A673 (cell line): ENCODE results near the gene GBE1. TPM values are rescaled to one million over a fixed set of nuclear protein-coding genes. Genes with fewer than 3 reads are reported as not detected.

Source experiments
- BruUV-seq: library from RNA; stranded (reverse); fragments of 400-500 nt; replicated peaks from 2 replicates; lab custom pipeline; 2021; lab: Mats Ljungman, UMichigan
- CTCF ChIA-PET: fragments of 300-600 bp; sonication (Branson Sonifier 250); formaldehyde crosslinking; loops from one replicate; lab custom pipeline; 2022; ENCODE audit warnings: antibody characterized with exemption; lab: Charles Lee
- POLR2A ChIA-PET: fragments of 300-600 bp; sonication (Branson Sonifier 250); formaldehyde crosslinking; loops from one replicate; lab custom pipeline; 2022; ENCODE audit warnings: antibody characterized with exemption; ENCODE audit not compliant: low non-redundant PET; lab: Charles Lee
- DNase-seq: peaks from one replicate; pipeline ENCODE4 v3.0.0-alpha.2; 2015; ENCODE audit warnings: low spot score
- H3K27ac ChIP-seq: fragments of 200-600 bp; sonication (generic); 2 replicates; pipeline ENCODE4 v1.5.1; 2016; ENCODE audit warnings: mixed run types, low read depth, mild to moderate bottlenecking, mixed read lengths, antibody characterized with exemption, low read length; ENCODE audit not compliant: poor library complexity, severe bottlenecking
- H3K27me3 ChIP-seq: fragments of 200-600 bp; sonication (generic); replicated peaks from 2 replicates; pipeline ENCODE4 v1.6.1; 2017; ENCODE audit warnings: mixed run types, low read depth, mild to moderate bottlenecking, mixed read lengths, antibody characterized with exemption, low read length; ENCODE audit not compliant: insufficient read depth, poor library complexity
- H3K36me3 ChIP-seq: fragments of 200-600 bp; sonication (generic); 2 replicates; pipeline ENCODE4 v1.6.1; 2016; ENCODE audit warnings: mixed run types, mild to moderate bottlenecking, mixed read lengths, antibody characterized with exemption, low read length; ENCODE audit not compliant: insufficient read depth, poor library complexity, severe bottlenecking
- H3K4me1 ChIP-seq: fragments of 200-600 bp; sonication (generic); 2 replicates; pipeline ENCODE4 v1.6.1; 2017; ENCODE audit warnings: mixed run types, mild to moderate bottlenecking, mixed read lengths, antibody characterized with exemption, low read length; ENCODE audit not compliant: insufficient read depth, poor library complexity, severe bottlenecking
- H3K4me3 ChIP-seq: fragments of 200-600 bp; sonication (generic); 2 replicates; pipeline ENCODE4 v1.5.1; 2016; ENCODE audit warnings: low read depth, mixed run types, mild to moderate bottlenecking, mixed read lengths, low read length; ENCODE audit not compliant: poor library complexity, severe bottlenecking
- H3K9me3 ChIP-seq: fragments of 200-600 bp; sonication (generic); 2 replicates; pipeline ENCODE4 v1.6.1; 2016; ENCODE audit warnings: mixed run types, low read depth, mild to moderate bottlenecking, mixed read lengths, antibody characterized with exemption, low read length; ENCODE audit not compliant: poor library complexity, severe bottlenecking
- CTCF ChIP-seq: fragments of 300-800, 200-600 bp; sonication (generic); conservative IDR thresholded peaks from 2 replicates; pipeline ENCODE4 v1.5.1; 2017; ENCODE audit warnings: low read depth, mild to moderate bottlenecking, antibody characterized with exemption, low read length, moderate library complexity, mixed read lengths
- EZH2 ChIP-seq: fragments of 200-600 bp; sonication (generic); IDR thresholded peaks from 2 replicates; pipeline ENCODE4 v1.6.1; 2017; ENCODE audit warnings: borderline replicate concordance, low read depth, mild to moderate bottlenecking, mixed read lengths, antibody characterized with exemption, low read length; ENCODE audit not compliant: poor library complexity, severe bottlenecking
- intact Hi-C: fragments of 100-400 bp; cut with micrococcal nuclease; formaldehyde crosslinking; loops from one replicate; pipeline ENCODE4 v1.10.0; 2022; ENCODE audit not compliant: unreplicated experiment
- total RNA-seq: library from RNA; stranded (reverse); gene quantifications from 2 replicates; pipeline ENCODE4 v1.2.3, GENCODE V29; 2021

GBE1 gene
- total RNA-seq, 1 experiment from 2014 or later = 8.2 TPM

GRCh38 chr3:81550415-81550814 lies 211.0 kb downstream of the GBE1 start:
- H3K4me1 ChIP-seq = no peaks in the 10 kb centered on the region
- DNase-seq = no peak

GRCh38 chr3:81549831-81550230 lies 211.6 kb downstream of the GBE1 start:
- no TSS peak for BruUV-seq
- no peak overlapping the region for H3K27ac ChIP-seq
- H3K4me1 ChIP-seq = no peaks in the 10 kb centered on the region
- H3K27me3 ChIP-seq = no peaks in the 10 kb centered on the region
- POLR2A ChIA-PET = no interaction called here
- H3K4me3 ChIP-seq = no peak overlapping the region
- intact Hi-C loops = no loop called here
- DNase-seq = no peak
- no peaks in the 10 kb centered on the region for H3K9me3 ChIP-seq
- TF ChIP-seq CTCF = no peak
- no peak for TF ChIP-seq EZH2
- H3K36me3 ChIP-seq = no peaks in the 10 kb centered on the region
- CTCF ChIA-PET = no interaction called here

More at GRCh38 chr3:81550415-81550814, 211.0 kb downstream of the GBE1 start:
- Histone ChIP-seq H3K4me3 (no peak overlapping the region), H3K9me3 (no peaks in the 10 kb centered on the region), H3K27ac (no peak overlapping the region), H3K36me3 (no peaks in the 10 kb centered on the region), H3K27me3 (no peaks in the 10 kb centered on the region)
- intact Hi-C loops = no loop called here
- TF ChIP-seq EZH2 = no peak
- TF ChIP-seq CTCF = no peak
- POLR2A ChIA-PET = no interaction called here
- CTCF ChIA-PET = no interaction called here
- BruUV-seq = no TSS peak

- Histone ChIP-seq H3K27me3 (no peaks in the 10 kb centered on the region), H3K36me3 (no peaks in the 10 kb centered on the region), H3K9me3 (no peaks in the 10 kb centered on the region), H3K4me1 (no peaks in the 10 kb centered on the region), H3K27ac (no peak overlapping the region), H3K4me3 (no peak overlapping the region)
- CTCF ChIA-PET = no interaction called here
- intact Hi-C loops = no loop called here
- no TSS peak for BruUV-seq
- POLR2A ChIA-PET = no interaction called here
- DNase-seq = no peak
- TF ChIP-seq EZH2 (no peak), CTCF (no peak)
Observed at GRCh38 chr3:81549388-81549787, 212.1 kb downstream of the GBE1 start.
